DMS114 treated with DMSO at 0.1 percent for 48 hours (cell line): Measurements from ENCODE around the gene RB1.
"Not testable (repeated sequence)": the region's sequence is repeated elsewhere in the genome, so short reads cannot be mapped to it uniquely, and the experiment has no call there.

Experiments used
- DNase-seq: peaks from one replicate; lab custom pipeline; 2025; ENCODE audit not compliant: unreplicated experiment; lab: John Stamatoyannopoulos, UW

Gene RB1

DNA sequence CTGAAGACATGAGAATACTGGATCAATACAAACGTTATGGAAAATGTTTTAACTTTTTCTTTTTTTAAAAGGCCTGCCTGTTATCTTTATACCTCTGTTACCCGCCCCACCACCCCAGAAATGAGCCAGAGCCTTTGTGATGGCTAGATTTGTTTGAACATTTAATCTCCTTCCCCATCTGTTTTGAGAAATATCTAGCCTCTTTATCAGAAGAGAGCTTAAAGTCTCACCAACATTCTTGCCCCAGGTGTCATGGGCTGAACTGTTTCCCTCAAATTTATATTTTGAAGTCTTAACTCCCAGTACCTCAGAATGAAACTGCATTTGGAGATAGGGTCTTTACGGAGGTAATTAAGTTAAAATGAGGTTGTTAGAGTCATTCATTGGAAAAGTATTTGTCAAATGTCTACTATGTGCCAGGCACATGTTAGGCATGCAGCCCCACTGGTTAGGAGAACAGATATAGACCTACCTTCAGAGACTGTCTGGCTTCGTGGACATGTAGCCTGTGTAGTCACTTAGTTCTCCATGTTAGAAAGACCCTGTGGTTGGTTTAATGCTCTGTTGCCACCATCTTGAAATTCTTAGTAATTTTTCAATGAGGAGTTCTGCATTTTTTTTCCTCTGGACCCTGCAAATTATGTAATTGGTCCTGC, 6.3 kb upstream of the RB1 start:
- DNase-seq = no peak

DNA sequence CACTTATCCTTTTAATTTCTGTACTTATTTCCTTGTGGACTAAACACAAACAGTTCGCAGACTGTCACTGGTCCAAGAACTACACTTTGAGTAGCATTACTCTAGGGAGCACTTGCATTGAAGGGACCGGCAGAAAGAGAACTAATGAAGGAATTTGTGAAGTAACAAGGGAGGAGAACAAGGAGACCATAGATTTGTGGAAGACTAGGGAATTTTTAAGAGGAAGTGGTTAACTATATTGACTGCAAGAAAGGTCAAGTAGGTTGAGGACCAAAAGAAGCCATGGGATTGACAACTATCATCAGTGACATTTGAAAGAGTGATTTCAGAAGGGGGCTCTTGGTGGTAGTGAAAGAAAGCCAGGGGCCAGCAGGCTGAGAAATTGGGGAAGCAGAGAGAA, 4.0 kb upstream of the RB1 start:
- no peak for DNase-seq

DNA sequence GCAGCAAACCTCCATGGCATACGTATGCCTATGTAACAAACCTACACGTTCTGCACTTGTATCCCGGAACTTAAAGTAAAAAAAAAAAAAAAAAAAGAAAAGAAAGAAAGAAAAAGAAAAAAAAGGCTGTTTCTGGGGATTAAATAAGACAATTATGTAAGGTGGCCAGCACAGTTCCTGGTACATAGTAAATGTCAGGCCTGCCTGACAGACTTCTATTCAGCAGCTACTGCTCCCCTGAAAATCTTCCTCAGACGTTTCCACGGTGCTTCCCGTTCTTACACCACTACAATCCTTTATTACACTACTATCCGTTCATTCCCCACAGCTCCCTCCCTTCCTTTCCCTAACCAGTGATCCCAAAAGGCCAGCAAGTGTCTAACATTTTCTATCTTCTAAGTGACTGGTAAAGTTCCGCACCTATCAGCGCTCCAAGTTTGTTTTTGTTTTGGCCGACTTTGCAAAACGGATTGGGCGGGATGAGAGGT, 636 bp upstream of the RB1 start:
- DNase-seq = no peak

DNA sequence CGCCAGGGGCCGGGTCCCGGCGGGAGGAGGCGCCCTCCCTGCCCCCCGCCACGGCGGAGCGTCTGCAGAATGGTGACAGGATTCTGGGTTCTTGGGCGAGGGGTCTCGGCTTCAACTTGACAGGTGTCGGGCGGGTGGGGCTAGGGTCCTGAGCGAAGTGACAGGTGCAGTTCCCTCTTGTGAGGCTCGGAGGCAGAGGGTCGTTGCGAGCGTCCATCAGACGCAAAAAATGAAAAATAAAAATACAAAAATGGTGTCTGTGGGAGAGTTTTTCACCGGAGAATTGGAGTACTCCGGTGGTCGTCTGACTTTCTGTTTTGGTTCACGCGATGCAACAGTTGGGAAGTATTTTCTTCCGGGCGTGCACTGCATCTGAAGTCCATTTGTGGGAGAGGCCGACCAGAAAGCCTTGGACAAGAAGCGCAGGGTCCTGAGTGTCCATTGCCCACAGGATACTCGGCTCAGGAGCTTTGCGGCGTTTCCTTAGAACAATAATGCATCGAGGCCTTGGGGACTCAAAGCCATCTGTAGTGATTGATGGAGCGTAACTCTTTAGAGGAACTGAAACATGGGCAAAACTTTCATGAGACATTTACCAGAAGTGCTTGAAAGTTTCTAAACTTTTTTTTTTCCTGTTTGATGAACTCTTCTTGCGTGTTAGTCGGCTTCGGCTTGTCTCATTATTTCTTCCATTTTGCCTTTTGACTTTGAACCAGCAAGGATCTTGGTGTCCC, 759 bp downstream of the RB1 start:
- DNase-seq = no peak

DNA sequence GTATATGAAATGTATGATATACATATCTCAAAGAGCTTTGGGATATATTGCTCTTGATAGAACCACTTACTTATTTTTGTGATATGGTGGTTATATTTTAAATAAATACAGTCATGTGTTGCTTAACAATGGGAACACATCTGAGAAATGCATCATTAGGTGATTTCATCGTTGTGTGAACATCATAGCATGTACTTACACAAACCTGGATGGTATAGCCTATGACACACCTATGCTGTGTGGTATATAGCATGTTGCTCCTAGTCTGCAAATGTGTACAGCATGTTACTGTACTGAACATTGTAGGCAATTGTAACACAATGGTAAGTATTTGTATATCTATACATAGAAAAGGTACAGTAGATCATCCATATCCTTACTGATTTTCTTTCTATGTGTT, 7.7 kb downstream of the RB1 start:
- no peak for DNase-seq

DNA sequence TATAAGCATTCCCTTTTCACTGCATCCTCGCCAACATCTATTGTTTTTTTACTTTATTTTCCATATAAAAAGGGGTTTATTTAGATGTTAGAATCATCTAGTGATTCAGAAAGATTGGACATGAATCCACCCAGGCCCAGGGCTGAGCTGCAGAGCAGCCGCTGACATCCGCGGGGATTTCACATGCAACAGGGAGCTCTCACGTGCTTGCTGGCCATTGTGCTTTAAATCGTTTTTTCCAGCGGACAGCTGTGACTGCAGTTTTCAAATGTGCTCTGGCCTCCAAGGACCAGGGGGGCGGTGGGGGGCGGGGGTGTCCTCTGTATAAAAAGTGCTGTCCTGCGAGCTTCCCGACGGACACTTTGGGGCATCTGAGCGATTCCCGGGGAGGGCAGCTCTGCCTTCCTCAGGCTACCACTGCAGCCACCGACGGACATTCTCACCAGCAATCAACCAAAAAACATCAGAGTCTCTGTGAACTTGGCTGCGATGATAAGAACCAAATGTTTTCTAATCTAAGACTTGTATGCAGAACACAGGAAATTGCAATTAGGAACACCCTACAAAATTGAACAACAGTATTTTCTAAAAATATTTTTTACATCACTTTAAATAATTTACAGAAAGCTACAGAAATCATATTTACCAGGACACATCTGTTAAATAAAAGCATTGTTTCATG, 12.6 kb downstream of the RB1 start:
- no peak for DNase-seq

DNA sequence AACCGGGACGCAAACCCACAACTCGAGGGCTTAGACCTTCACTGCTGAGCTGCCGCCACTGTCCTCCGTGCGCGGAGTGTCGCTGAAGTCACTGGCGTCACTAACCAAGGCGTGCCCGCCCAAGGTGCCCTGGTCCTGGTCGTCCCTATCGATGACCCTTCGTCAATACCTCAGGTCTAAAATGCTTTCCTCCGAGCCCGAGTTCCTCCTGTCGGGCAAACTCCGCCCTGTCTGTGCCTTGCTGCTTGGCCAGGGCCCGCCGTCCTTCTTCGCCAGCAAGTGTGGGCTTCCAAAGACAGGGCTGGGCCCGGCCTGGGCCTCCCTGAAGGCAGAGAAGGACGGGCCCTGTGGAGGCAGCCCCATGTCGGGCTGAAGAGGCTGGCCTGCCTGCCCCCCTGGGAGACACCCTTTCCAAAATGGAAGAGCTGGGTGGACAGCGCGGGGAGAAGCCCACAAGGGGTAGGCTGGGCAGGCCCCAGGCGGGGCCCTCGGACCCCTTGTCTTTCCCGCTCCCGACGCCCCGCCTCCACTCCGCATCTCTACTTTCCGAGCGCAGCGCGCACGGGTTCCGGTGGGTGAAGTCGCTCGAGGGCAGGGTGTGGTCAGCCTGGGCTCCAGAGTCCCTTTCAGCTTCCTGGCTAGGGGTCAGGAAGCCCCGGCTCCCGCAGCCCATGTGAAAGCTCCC, 13.4 kb downstream of the RB1 start:
- DNase-seq = no peak

DNA sequence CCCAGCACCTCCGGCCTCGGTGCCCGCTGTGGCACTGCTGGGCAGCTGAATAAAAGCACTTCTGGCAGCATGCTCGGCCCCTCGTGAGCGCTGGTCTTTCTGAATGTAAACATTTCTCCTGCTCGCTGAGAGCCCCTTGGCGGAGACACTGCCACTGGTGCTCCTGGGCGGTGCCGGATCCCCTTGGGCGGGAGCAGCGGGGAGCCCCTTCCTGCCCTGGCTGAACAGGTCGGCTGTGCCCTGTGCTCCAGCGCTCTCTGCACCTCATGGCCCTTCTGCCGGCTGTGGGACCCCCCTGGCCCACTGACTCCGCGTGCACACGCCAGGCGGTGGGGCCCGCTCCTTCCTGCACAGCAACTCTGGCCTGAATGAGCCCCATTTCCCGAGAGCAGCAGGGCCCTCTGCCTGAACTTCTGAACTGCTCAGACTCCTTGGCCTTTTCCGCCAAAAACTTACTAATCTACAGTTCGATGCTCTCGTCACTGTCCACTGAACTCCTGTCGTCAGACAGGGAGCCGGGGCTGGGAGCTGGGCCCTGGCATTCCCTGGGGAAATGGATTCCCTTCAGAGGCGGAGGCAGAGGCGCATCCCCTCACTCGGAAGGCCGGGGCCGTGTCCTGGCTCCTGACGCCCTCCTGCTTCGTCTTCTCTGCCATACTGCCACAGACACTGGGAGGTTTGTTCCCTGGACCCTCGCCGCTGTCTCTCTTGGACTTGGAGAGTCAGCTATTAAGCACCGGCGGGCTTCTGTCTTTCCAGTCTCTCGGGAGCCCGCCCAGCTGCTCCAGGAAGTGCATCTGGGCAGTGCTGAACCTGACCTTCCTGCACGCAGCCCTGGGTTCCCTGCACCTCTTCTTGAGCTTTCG, 14.2 kb downstream of the RB1 start:
- DNase-seq = no peak

DNA sequence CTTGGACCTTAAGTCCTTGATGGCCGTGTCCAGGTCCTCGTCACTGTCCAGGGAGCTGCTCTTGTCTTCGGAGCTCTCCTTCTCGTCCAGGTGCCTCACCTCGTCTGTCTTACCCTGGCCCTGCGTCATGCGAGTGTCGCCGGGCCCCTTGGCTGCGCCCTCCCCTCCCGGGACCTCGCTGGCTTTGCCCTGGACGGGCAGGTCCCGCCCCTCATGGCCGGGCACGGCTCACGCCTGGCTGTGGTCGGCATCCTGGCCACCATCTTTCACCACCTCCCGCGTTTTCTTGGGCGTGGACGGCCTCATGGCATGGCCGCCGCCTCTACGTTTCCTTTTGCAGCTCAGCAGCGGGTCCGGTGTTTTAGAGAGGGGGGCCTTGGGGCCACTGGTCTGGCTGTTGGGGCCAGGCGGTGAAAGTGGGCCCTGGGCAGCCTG, 14.8 kb downstream of the RB1 start:
- DNase-seq = no peak

DNA sequence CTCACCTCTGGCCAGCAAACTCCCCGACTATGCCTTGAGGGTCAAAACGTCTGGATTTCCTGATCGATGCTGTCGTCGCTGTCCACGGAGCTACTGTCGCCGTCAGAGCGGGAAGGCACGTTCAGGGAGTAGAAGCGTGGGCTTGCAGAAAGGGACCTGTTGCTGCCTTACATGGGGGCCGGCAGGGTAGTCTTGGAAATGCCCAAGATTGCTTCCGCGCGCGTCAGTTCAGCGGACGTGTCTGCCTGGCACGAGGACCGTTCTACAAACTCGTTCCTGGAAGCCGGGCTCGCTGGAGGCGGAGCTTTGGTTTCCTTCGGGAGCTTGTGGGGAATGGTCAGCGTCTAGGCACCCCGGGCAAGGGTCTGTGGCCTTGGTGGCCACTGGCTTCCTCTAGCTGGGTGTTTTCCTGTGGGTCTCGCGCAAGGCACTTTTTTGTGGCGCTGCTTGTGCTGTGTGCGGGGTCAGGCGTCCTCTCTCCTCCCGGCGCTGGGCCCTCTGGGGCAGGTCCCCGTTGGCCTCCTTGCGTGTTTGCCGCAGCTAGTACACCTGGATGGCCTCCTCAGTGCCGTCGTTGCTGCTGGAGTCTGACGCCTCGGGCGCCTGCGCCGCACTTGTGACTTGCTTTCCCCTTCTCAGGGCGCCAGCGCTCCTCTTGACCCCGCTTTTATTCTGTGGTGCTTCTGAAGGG, 15.4 kb downstream of the RB1 start:
- no peak for DNase-seq

DNA sequence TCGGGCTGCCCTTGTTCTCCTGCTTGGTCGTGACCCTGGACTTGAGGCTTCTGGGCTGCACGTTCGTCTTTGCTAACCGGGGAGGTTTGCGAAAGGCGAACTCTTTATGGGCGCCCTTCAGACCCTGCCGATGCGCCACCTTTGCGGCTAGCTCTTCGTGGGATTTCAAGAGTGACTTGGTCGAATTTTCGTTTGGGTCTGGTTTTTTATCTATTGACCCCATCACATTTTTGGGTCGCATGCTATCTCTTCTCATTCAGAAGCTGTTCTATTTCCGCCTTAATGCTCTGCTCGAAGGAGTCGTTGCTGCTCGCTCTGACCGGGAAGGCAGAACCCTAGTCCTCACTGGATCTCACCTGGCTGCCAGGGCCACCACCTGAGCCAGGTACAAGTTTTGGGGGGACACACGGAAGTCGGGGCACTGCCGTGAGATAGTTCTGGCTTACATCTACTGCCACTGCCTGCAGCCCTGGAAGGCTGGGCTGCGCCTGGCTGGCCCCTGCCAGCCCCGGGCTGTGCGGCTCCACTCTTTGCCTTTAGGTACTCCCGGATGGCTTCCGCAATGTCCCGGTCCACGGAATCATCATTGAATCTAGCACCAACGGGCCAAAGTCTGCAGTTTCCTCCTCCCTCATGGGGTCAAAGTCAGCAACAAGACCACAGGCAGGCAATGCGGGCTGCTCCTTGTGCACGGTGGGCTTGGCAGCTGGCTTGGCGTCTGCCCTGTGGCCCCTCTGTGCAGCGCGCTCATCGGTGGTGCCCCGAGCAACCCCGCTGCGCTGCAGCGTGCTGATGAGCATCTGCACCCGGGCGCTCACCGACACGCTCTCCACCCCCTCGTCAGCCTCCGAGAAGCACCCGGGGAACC, 16.2 kb downstream of the RB1 start:
- DNase-seq = no peak

DNA sequence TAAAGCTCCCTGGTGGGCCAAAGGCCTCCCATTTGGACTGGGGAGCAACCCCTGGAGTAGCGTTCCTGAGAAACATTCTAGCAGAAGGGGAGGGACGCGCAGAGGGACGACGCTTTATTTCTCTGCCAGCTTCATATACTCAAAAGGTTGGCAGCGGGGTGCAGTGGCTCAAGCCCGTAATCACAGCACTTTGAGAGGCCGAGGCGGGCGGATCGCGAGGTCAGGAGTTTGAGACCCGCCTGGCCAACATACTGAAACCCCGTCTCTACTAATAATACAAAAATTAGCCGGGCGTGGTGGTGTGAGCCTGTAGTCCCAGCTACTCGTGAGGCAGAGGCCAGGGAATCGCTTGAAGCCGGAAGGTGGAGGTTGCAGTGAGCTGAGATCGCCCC, 16.8 kb downstream of the RB1 start:
- DNase-seq = no peak

DNA sequence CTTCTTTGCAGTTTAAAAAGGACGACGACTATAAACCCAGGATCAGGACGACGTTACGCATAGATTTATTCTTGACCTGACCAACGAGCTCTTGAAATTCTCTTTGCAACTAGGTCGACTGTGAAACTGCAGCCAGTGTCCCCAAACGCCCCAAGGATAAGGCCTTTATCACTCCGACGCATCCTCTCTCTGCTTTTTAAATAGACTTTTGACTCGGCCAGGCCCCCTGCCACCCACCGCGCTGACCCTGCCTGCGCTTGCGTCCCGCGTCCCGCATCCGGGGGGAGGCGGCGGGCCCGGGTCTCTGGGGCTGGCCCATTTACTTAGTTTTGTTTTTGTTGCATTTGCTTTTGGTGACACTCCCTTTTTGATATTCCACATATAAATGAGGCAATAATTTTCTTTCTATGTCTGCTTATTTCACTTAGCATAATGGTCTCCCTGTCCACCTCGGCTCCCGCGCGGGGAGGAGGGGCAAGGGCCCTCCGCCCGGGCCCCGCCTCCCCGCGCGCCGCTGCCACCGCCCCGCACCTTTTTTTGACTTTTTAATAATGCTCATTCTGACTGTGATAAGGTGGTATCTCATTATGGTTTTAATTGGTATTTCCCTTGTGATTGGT, 17.4 kb downstream of the RB1 start:
- DNase-seq = no peak

DNA sequence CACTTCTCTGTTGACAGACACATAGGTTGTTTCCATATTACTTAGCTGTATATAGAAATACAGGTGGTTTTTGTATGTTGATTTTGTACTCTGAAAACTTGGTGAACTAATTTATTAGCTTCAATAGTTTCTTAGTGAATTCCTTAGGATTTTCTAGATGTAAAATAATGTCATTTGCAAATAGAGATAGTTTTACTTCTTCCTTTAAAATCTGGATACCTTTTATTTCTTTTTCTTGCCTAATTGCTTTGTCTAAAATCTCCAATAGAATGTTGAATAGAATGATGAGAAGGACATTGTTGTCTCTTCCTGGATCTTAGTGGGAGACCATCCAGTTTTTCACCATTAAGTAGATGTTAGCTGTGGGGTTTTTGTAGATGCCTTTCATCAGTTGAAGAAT, 18.7 kb downstream of the RB1 start:
- no peak for DNase-seq

DNA sequence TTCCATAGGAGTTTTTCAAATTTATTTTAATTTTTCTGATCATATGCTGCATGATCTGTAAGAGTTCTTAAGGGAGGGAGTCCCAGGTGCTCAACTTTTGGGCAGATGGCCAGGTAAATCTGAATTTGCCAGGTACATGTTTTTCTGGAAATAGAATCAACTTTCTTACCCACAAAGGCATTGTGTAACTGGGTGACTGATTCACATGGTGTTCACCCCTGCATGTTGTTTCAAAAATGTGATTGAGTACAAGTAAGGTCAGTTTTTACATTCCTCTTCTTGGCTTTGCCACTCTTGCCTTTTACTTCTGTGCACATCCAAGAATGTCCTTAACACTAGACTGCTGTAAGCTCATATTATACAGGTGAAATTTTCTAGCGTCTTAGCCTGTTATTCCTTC, 30.4 kb downstream of the RB1 start:
- no peak for DNase-seq

DNA sequence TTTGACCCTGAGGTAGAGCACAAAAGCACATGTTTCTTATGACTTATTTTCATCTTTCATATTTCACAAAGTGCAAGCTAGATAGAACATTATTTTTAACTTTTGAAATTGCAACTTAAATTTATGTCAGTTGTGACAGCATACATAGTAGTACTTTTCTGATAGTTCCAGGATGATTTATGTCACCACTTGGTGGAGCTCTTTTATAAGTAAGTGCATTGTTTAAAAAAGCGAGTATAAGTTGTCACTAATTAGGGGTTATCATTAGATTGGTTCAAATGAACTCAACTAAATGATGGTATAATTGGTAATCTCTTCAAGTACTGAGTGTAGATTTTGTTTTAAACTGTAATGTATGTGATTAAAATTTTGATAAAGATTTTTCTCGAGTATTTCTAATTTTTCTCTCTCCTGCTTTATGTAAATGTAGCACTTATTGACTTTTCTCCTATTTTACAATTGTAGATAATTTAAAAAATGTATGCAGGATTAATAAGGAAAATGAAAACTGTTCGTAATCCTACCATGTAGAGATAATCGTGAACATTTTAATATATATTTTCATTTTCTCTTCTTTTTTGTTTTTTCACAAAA, 31.1 kb downstream of the RB1 start:
- peak; percentile 8 for DNase-seq

DNA sequence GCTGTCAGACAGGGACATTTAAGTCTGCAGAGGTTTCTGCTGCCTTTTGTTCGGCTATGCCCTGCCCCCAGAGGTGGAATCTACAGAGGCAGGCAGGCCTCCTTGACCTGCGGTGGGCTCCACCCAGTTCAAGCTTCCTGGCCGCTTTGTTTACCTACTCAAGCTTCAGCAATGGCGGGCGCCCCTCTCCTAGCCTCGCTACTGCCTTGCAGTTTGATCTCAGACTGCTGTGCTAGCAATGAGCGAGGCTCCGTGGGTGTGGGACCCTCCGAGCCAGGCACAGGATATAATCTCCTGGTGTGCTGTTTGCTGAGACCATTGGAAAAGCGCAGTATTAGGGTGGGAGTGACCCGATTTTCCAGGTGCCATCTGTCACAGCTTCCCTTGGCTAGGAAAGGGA, 35.6 kb downstream of the RB1 start:
- DNase-seq = not testable (repeated sequence)

DNA sequence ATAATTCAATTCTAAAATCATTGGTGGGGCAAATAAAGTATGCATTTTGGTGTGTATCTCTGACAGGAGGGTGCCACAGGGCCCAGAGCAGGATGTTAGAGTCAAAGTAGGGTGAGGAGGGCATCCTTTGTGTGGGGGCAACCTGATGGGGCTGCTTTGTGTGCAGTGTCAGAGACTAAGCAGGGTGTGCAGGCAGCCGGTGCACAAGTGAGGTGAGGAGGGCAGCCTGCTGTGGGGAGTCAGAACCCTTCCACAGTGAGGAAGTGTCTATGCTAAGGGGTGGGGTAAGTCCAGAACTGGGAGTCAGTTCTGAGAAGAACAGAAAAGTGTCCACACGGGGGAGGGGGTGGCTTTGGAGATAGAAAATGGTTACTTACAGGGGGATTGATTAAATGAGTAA, 40.7 kb downstream of the RB1 start:
- no peak for DNase-seq
